Astrocyte (in vitro differentiated cells and primary cell): ENCODE results near the gene WEE2. TPM values are rescaled to one million over a fixed set of nuclear protein-coding genes. Genes with fewer than 3 reads are reported as not detected.

Experiments
- DNase-seq: peaks from one replicate; pipeline ENCODE4 v3.0.0-alpha.2; 2010; ENCODE audit warnings: low read depth
- FAIRE-seq: peaks from 2 replicates; lab custom pipeline; 2011; peaks lifted over from hg19 to GRCh38; lab: Jason Lieb, UNC
- H2AFZ ChIP-seq: 2 replicates; pipeline ENCODE4 v1.6.0; 2012; ENCODE audit warnings: low read depth, low read length, inconsistent platforms
- H3K27ac ChIP-seq: 2 replicates; pipeline ENCODE4 v1.5.1; 2011; ENCODE audit warnings: low read depth, low read length, inconsistent platforms
- H3K27me3 ChIP-seq: 2 replicates; pipeline ENCODE4 v1.6.0; 2011; ENCODE audit warnings: low read length, inconsistent platforms; ENCODE audit not compliant: insufficient read depth
- H3K36me3 ChIP-seq: 2 replicates; pipeline ENCODE4 v1.5.1; 2011; ENCODE audit warnings: low read length, inconsistent platforms; ENCODE audit not compliant: insufficient read depth
- H3K4me1 ChIP-seq: 2 replicates; pipeline ENCODE4 v1.5.1; 2011; ENCODE audit warnings: low read length, inconsistent platforms; ENCODE audit not compliant: insufficient read depth
- H3K4me2 ChIP-seq: 2 replicates; pipeline ENCODE4 v1.6.0; 2012; ENCODE audit warnings: low read length, inconsistent platforms
- H3K4me3 ChIP-seq: 2 replicates; pipeline ENCODE4 v1.5.1; 2011; ENCODE audit warnings: low read depth, mild to moderate bottlenecking, low read length, inconsistent platforms; ENCODE audit not compliant: insufficient read depth
- H3K79me2 ChIP-seq: 2 replicates; pipeline ENCODE4 v1.6.0; 2012; ENCODE audit warnings: mild to moderate bottlenecking, low read length, inconsistent platforms; ENCODE audit not compliant: insufficient read depth
- H3K9ac ChIP-seq: 2 replicates; pipeline ENCODE4 v1.6.0; 2012; ENCODE audit warnings: mild to moderate bottlenecking, low read length, inconsistent platforms
- H3K9me3 ChIP-seq: 2 replicates; pipeline ENCODE4 v1.5.1; 2012; ENCODE audit warnings: low read depth, mild to moderate bottlenecking, low read length, inconsistent platforms; ENCODE audit not compliant: insufficient read depth
- H4K20me1 ChIP-seq: 2 replicates; pipeline ENCODE4 v1.6.0; 2012; ENCODE audit warnings: low read length, inconsistent platforms; ENCODE audit not compliant: insufficient read depth
- H3K27ac Mint-ChIP-seq: one replicate; pipeline ENCODE4 v1.8.0; 2021; ENCODE audit warnings: mild to moderate bottlenecking, mixed read lengths; ENCODE audit not compliant: unreplicated experiment
- H3K27me3 Mint-ChIP-seq: one replicate; pipeline ENCODE4 v1.8.0; 2021; ENCODE audit warnings: low read depth, mixed read lengths; ENCODE audit not compliant: unreplicated experiment
- H3K36me3 Mint-ChIP-seq: one replicate; pipeline ENCODE4 v1.8.0; 2021; ENCODE audit warnings: low read depth, mixed read lengths; ENCODE audit not compliant: unreplicated experiment
- H3K4me1 Mint-ChIP-seq: one replicate; pipeline ENCODE4 v1.8.0; 2021; ENCODE audit warnings: low read depth, mixed read lengths; ENCODE audit not compliant: unreplicated experiment
- H3K4me3 Mint-ChIP-seq: one replicate; pipeline ENCODE4 v1.8.0; 2021; ENCODE audit warnings: mild to moderate bottlenecking, moderate library complexity, mixed read lengths; ENCODE audit not compliant: unreplicated experiment
- H3K9me3 Mint-ChIP-seq: one replicate; pipeline ENCODE4 v1.8.0; 2021; ENCODE audit warnings: mild to moderate bottlenecking, mixed read lengths; ENCODE audit not compliant: unreplicated experiment
- EZH2 ChIP-seq: IDR thresholded peaks from 2 replicates; pipeline ENCODE4 v1.6.1; 2012; ENCODE audit warnings: mild to moderate bottlenecking, low read length, inconsistent platforms; ENCODE audit not compliant: insufficient read depth
- total RNA-seq: library from RNA; stranded (reverse); gene quantifications from 2 replicates; pipeline ENCODE4 v1.2.1, GENCODE V29; 2021
- TF ChIP-seq, protein P1 (sequence below): IDR thresholded peaks from 2 replicates; pipeline ENCODE4 v1.5.1; 2011; ENCODE audit warnings: low read depth, mild to moderate bottlenecking, inconsistent platforms, low read length, moderate library complexity; ENCODE audit not compliant: insufficient read depth

The WEE2 gene
- total RNA-seq, 1 donor from 2014 or later = not detected

GRCh38 chr7:141702892-141703291 lies 5.3 kb upstream of the WEE2 start:
- Mint-ChIP-seq H3K4me1 (peaks cover 29% of the 10 kb centered on the region), H3K27ac (no peak overlapping the region), H3K9me3 (peaks cover 3% of the 10 kb centered on the region), H3K36me3 (no peaks in the 10 kb centered on the region), H3K4me3 (peak overlapping the region; percentile 84), H3K27me3 (peaks cover 12% of the 10 kb centered on the region)
- DNase-seq (no peak), FAIRE-seq (no peak)
- no peaks in the 10 kb centered on the region for H3K36me3 ChIP-seq
- H3K4me1 ChIP-seq = peaks cover 14% of the 10 kb centered on the region
- peaks cover 15% of the 10 kb centered on the region for H4K20me1 ChIP-seq
- H3K4me3 ChIP-seq = no peak overlapping the region
- H3K9ac ChIP-seq = no peak overlapping the region
- no peak for TF ChIP-seq EZH2
- TF ChIP-seq, protein P1, sequence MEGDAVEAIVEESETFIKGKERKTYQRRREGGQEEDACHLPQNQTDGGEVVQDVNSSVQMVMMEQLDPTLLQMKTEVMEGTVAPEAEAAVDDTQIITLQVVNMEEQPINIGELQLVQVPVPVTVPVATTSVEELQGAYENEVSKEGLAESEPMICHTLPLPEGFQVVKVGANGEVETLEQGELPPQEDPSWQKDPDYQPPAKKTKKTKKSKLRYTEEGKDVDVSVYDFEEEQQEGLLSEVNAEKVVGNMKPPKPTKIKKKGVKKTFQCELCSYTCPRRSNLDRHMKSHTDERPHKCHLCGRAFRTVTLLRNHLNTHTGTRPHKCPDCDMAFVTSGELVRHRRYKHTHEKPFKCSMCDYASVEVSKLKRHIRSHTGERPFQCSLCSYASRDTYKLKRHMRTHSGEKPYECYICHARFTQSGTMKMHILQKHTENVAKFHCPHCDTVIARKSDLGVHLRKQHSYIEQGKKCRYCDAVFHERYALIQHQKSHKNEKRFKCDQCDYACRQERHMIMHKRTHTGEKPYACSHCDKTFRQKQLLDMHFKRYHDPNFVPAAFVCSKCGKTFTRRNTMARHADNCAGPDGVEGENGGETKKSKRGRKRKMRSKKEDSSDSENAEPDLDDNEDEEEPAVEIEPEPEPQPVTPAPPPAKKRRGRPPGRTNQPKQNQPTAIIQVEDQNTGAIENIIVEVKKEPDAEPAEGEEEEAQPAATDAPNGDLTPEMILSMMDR = no peak
- no peak overlapping the region for H2AFZ ChIP-seq
- H3K4me2 ChIP-seq = no peak overlapping the region
- H3K79me2 ChIP-seq = peaks cover 11% of the 10 kb centered on the region
- no peaks in the 10 kb centered on the region for H3K27me3 ChIP-seq
- no peaks in the 10 kb centered on the region for H3K9me3 ChIP-seq
- H3K27ac ChIP-seq = no peak overlapping the region

DNA sequence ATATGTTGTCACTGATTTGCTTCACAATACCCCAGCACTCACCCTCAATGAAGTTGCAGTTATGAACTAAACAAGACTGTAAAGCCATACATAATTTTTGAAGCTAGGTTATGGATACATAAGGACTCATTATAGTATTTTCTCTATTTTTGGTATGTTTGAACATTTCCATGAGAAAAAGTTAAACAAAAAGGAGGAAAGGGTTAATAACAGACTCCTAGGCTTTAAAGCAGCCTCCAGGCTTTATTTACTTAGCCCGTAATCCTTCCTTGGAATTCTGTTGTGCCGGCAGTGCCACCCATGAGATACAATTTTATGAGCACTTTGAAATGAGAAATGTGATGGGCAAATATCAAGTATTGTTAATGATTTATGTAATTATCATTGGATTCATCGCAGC lies 4.0 kb upstream of the WEE2 start:
- Histone ChIP-seq H3K9ac (no peak overlapping the region), H4K20me1 (peaks cover 6% of the 10 kb centered on the region), H3K36me3 (no peaks in the 10 kb centered on the region), H3K4me3 (no peak overlapping the region), H3K79me2 (peaks cover 10% of the 10 kb centered on the region), H2AFZ (no peak overlapping the region), H3K9me3 (no peaks in the 10 kb centered on the region), H3K27me3 (no peaks in the 10 kb centered on the region), H3K27ac (no peak overlapping the region), H3K4me1 (peaks cover 13% of the 10 kb centered on the region), H3K4me2 (no peak overlapping the region)
- Mint-ChIP-seq H3K36me3 (no peaks in the 10 kb centered on the region), H3K4me3 (no peak overlapping the region), H3K27ac (no peak overlapping the region), H3K4me1 (peaks cover 21% of the 10 kb centered on the region), H3K9me3 (peaks cover 3% of the 10 kb centered on the region), H3K27me3 (peaks cover 17% of the 10 kb centered on the region)
- TF ChIP-seq, protein P1 = no peak
- no peak for TF ChIP-seq EZH2
- DNase-seq (no peak), FAIRE-seq (no peak)

DNA sequence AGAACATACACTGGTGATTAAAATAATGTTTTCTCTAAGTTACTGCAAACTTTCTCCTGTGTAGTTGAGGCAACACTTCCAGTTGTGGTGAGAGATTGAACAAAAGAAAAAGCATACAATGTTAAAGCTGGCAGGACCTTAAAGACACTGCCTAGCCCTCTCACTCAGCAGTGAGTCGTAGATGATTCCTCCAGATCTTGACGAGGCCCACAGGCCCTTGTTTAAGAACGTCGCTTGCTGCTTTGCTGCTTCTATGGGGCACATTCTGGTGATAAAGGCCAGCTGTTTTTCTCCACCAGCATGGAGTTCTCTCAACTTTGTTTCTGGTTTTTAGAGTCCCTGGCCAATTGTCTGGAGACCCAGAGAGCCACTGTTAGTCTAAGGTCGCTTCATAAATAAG lies 3.4 kb upstream of the WEE2 start:
- no peak overlapping the region for H3K9ac ChIP-seq
- DNase-seq (no peak), FAIRE-seq (no peak)
- Mint-ChIP-seq H3K4me3 (no peak overlapping the region), H3K27ac (no peak overlapping the region), H3K4me1 (peaks cover 17% of the 10 kb centered on the region), H3K9me3 (peaks cover 3% of the 10 kb centered on the region), H3K27me3 (peaks cover 17% of the 10 kb centered on the region), H3K36me3 (no peaks in the 10 kb centered on the region)
- H3K4me1 ChIP-seq = peaks cover 13% of the 10 kb centered on the region
- TF ChIP-seq, protein P1 = no peak
- TF ChIP-seq EZH2 = no peak
- H3K4me2 ChIP-seq = no peak overlapping the region
- no peaks in the 10 kb centered on the region for H3K9me3 ChIP-seq
- H3K79me2 ChIP-seq = peaks cover 4% of the 10 kb centered on the region
- no peaks in the 10 kb centered on the region for H3K36me3 ChIP-seq
- H3K27ac ChIP-seq = no peak overlapping the region
- no peak overlapping the region for H3K4me3 ChIP-seq
- no peak overlapping the region for H2AFZ ChIP-seq
- peaks cover 6% of the 10 kb centered on the region for H4K20me1 ChIP-seq
- H3K27me3 ChIP-seq = no peaks in the 10 kb centered on the region
